ENCODE data around the gene FGF14. TPM values are rescaled to one million over a fixed set of nuclear protein-coding genes. Genes with fewer than 3 reads are reported as not detected.
A peak's percentile ranks its signal among the peaks of the same experiment; 100 is the strongest.

Gene FGF14
- 0.05 to 0.22 TPM (median 0.15 TPM) in 3 replicates for total RNA-seq
- long read RNA-seq, partial matches to known transcripts, result 0 of 1 reads
- long read RNA-seq, other reads (novel, unspliced or antisense), result 1 of 1 reads

- Mint-ChIP-seq H3K4me1 (ENCODE audit: low read depth) (peaks cover 28% of the 10 kb centered on the region), H3K27ac (ENCODE audit: unreplicated experiment) (no peak within 1 kb of the TSS), H3K9me3 (ENCODE audit: low read depth) (peaks cover 3% of the 10 kb centered on the region), H3K4me3 (ENCODE audit: unreplicated experiment) (peak within 1 kb of the TSS; percentile 56), H3K27me3 (ENCODE audit: low read depth) (peaks cover 59% of the 10 kb centered on the region), H3K36me3 (ENCODE audit: low read depth) (no peaks in the 10 kb centered on the region)
- DNase-seq (ENCODE audit: low spot score), result no peak
- TF ChIP-seq CTCF (IDR thresholded peaks at IDR 0.05), result no peak
Observed at GRCh38 chr13:102401766-102402165, at the start of gene FGF14. Gene FGF14, minus strand, starts transcription at chr13:102402048.

GRCh38 chr13:102443249-102443648 lies 41.4 kb upstream of the FGF14 start:
- H3K27ac Mint-ChIP-seq (ENCODE audit: unreplicated experiment), result no peak overlapping the region
- no peaks in the 10 kb centered on the region for H3K4me1 Mint-ChIP-seq (ENCODE audit: low read depth)
- H3K36me3 Mint-ChIP-seq (ENCODE audit: low read depth), result peaks cover 6% of the 10 kb centered on the region
- peaks cover 17% of the 10 kb centered on the region for H3K27me3 Mint-ChIP-seq (ENCODE audit: low read depth)
- no peak for TF ChIP-seq CTCF (IDR thresholded peaks at IDR 0.05)
- H3K9me3 Mint-ChIP-seq (ENCODE audit: low read depth), result peaks cover 13% of the 10 kb centered on the region
- no peak for DNase-seq (ENCODE audit: low spot score)
- H3K4me3 Mint-ChIP-seq (ENCODE audit: unreplicated experiment), result no peak overlapping the region

GRCh38 chr13:102441085-102441484 lies 39.2 kb upstream of the FGF14 start:
- H3K4me3 Mint-ChIP-seq (ENCODE audit: unreplicated experiment), result no peak overlapping the region
- peaks cover 4% of the 10 kb centered on the region for H3K27me3 Mint-ChIP-seq (ENCODE audit: low read depth)
- H3K27ac Mint-ChIP-seq (ENCODE audit: unreplicated experiment), result no peak overlapping the region
- H3K36me3 Mint-ChIP-seq (ENCODE audit: low read depth), result peaks cover 4% of the 10 kb centered on the region
- no peaks in the 10 kb centered on the region for H3K4me1 Mint-ChIP-seq (ENCODE audit: low read depth)
- TF ChIP-seq CTCF (IDR thresholded peaks at IDR 0.05), result no peak
- peaks cover 6% of the 10 kb centered on the region for H3K9me3 Mint-ChIP-seq (ENCODE audit: low read depth)
- no peak for DNase-seq (ENCODE audit: low spot score)

- TF ChIP-seq CTCF (IDR thresholded peaks at IDR 0.05), result no peak
- Mint-ChIP-seq H3K27ac (ENCODE audit: unreplicated experiment) (no peak overlapping the region), H3K4me3 (ENCODE audit: unreplicated experiment) (no peak overlapping the region), H3K4me1 (ENCODE audit: low read depth) (no peaks in the 10 kb centered on the region), H3K36me3 (ENCODE audit: low read depth) (peaks cover 4% of the 10 kb centered on the region), H3K9me3 (ENCODE audit: low read depth) (peaks cover 7% of the 10 kb centered on the region), H3K27me3 (ENCODE audit: low read depth) (peaks cover 3% of the 10 kb centered on the region)
- DNase-seq (ENCODE audit: low spot score), result no peak
Observed at GRCh38 chr13:102440259-102440936, 38.5 kb upstream of the FGF14 start.

GRCh38 chr13:102422690-102423089 lies 20.8 kb upstream of the FGF14 start:
- Mint-ChIP-seq H3K27me3 (ENCODE audit: low read depth) (peaks cover 11% of the 10 kb centered on the region), H3K27ac (ENCODE audit: unreplicated experiment) (no peak overlapping the region), H3K4me3 (ENCODE audit: unreplicated experiment) (no peak overlapping the region), H3K36me3 (ENCODE audit: low read depth) (peaks cover 8% of the 10 kb centered on the region), H3K9me3 (ENCODE audit: low read depth) (peaks cover 44% of the 10 kb centered on the region), H3K4me1 (ENCODE audit: low read depth) (no peaks in the 10 kb centered on the region)
- TF ChIP-seq CTCF (IDR thresholded peaks at IDR 0.05), result no peak
- no peak for DNase-seq (ENCODE audit: low spot score)

Measured in chondrocyte (in vitro differentiated cells).